Neural crest cell (in vitro differentiated cells): Measurements from ENCODE around the gene DGCR2. TPM values are rescaled to one million over a fixed set of nuclear protein-coding genes. Genes with fewer than 3 reads are reported as not detected.
A peak's percentile ranks its signal among the peaks of the same experiment; 100 is the strongest.
"Not testable (repeated sequence)": the region's sequence is repeated elsewhere in the genome, so short reads cannot be mapped to it uniquely, and the experiment has no call there.

Experiments used
- DNase-seq: peaks from one replicate; pipeline ENCODE4 v3.0.0; 2021; ENCODE audit warnings: low read depth, mixed read lengths, low spot score
- H3K27ac Mint-ChIP-seq: one replicate; pipeline ENCODE4 v1.8.0; 2021; ENCODE audit warnings: mild to moderate bottlenecking, mixed read lengths; ENCODE audit not compliant: unreplicated experiment
- H3K27me3 Mint-ChIP-seq: 2 replicates; pipeline ENCODE4 v1.8.0; 2021; ENCODE audit warnings: low read depth, mild to moderate bottlenecking, mixed read lengths
- H3K36me3 Mint-ChIP-seq: 2 replicates; pipeline ENCODE4 v1.8.0; 2021; ENCODE audit warnings: low read depth, mild to moderate bottlenecking, mixed read lengths
- H3K4me1 Mint-ChIP-seq: 2 replicates; pipeline ENCODE4 v1.8.0; 2021; ENCODE audit warnings: mixed read lengths
- H3K4me3 Mint-ChIP-seq: one replicate; pipeline ENCODE4 v1.8.0; 2021; ENCODE audit warnings: mild to moderate bottlenecking, mixed read lengths
- H3K9me3 Mint-ChIP-seq: 2 replicates; pipeline ENCODE4 v1.8.0; 2021; ENCODE audit warnings: mixed read lengths
- total RNA-seq: library from RNA; stranded (reverse); gene quantifications from 2 replicates; pipeline ENCODE4 v1.2.1, GENCODE V29; 2021
- TF ChIP-seq, protein P1 (sequence below): fragments of 200-600 bp; sonication (generic); conservative IDR thresholded peaks from 2 replicates; pipeline ENCODE4 v1.5.0; 2021; ENCODE audit warnings: antibody characterized with exemption, mild to moderate bottlenecking

Gene DGCR2
- total RNA-seq, 1 donor from 2014 or later = 91.6 TPM

DNA sequence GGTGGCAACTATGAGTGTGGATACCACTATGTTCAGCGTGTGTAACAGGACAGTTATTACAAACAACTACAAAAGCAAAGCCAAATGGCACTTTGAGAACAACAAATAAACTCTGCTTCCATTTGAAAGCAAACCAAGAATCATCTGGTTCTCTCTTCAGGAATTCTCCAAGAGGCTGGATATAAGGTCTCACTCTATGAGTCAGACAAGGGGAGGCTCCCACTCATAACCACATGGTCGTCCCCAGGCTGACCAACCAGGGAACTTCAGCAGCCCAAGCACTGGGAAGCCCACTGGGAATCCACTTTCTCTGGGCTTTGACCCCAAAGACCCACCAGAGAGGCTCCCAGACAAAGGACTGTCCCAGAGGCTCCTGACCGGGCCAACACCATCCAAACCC is 35.3 kb downstream of the DGCR2 start:
- H3K27me3 Mint-ChIP-seq = no peaks in the 10 kb centered on the region
- DNase-seq = no peak
- peaks cover 14% of the 10 kb centered on the region for H3K36me3 Mint-ChIP-seq
- H3K27ac Mint-ChIP-seq = peak overlapping the region; percentile 97
- TF ChIP-seq, protein P1, sequence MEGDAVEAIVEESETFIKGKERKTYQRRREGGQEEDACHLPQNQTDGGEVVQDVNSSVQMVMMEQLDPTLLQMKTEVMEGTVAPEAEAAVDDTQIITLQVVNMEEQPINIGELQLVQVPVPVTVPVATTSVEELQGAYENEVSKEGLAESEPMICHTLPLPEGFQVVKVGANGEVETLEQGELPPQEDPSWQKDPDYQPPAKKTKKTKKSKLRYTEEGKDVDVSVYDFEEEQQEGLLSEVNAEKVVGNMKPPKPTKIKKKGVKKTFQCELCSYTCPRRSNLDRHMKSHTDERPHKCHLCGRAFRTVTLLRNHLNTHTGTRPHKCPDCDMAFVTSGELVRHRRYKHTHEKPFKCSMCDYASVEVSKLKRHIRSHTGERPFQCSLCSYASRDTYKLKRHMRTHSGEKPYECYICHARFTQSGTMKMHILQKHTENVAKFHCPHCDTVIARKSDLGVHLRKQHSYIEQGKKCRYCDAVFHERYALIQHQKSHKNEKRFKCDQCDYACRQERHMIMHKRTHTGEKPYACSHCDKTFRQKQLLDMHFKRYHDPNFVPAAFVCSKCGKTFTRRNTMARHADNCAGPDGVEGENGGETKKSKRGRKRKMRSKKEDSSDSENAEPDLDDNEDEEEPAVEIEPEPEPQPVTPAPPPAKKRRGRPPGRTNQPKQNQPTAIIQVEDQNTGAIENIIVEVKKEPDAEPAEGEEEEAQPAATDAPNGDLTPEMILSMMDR = no peak
- no peaks in the 10 kb centered on the region for H3K9me3 Mint-ChIP-seq
- no peak overlapping the region for H3K4me3 Mint-ChIP-seq
- peaks cover 31% of the 10 kb centered on the region for H3K4me1 Mint-ChIP-seq

DNA sequence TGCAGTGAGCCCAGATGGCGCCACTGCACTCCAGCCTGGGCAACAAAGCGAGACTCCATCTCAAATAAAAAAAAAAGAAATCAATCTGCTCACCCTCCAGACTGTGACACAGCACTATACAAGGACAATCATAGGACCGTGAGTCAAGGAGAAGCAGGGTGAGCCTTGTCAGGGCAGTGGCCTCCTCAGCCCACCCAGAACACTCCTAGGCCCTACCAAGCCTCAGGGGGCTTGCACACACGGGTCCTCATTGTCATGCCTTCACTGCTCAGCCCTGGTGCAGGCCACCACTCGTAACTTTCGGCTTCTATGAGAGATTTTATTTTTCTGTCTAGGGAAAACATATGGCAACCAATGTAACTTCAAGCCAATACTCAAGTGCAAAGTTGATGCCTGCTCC is 35.8 kb downstream of the DGCR2 start:
- Mint-ChIP-seq H3K4me3 (peak overlapping the region; percentile 29), H3K27ac (peak overlapping the region; percentile 97), H3K27me3 (no peaks in the 10 kb centered on the region), H3K36me3 (peaks cover 14% of the 10 kb centered on the region), H3K9me3 (no peaks in the 10 kb centered on the region), H3K4me1 (peaks cover 31% of the 10 kb centered on the region)
- no peak for DNase-seq
- TF ChIP-seq, protein P1 = no peak

DNA sequence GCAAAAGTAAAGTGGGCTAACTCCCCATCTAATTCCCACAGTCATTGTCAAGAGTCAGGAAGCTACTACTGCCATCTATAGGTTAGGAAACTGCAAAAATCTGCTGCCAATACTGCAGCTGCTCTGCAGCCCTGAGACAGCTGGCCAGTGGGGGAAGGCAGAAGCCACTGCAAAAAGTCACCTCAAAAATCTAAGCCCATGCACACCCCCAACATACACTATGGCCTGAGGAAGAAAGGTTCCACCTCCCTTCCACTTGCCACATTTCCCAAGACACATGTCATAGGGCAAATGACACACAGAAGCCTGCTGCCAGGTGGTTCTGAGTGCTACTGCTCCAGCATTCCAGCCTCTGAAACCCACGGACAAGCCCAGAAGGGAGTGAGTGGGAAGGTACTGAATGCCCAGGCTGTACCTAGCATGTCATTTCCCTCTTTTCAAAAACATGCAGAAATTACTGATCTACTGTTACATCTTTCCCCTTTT is 36.9 kb downstream of the DGCR2 start:
- peak overlapping the region; percentile 68 for H3K4me3 Mint-ChIP-seq
- peak overlapping the region; percentile 98 for H3K27ac Mint-ChIP-seq
- peaks cover 14% of the 10 kb centered on the region for H3K36me3 Mint-ChIP-seq
- DNase-seq = peak; percentile 6
- H3K4me1 Mint-ChIP-seq = peaks cover 31% of the 10 kb centered on the region
- TF ChIP-seq, protein P1 = peak; percentile 43
- H3K9me3 Mint-ChIP-seq = no peaks in the 10 kb centered on the region
- no peaks in the 10 kb centered on the region for H3K27me3 Mint-ChIP-seq

DNA sequence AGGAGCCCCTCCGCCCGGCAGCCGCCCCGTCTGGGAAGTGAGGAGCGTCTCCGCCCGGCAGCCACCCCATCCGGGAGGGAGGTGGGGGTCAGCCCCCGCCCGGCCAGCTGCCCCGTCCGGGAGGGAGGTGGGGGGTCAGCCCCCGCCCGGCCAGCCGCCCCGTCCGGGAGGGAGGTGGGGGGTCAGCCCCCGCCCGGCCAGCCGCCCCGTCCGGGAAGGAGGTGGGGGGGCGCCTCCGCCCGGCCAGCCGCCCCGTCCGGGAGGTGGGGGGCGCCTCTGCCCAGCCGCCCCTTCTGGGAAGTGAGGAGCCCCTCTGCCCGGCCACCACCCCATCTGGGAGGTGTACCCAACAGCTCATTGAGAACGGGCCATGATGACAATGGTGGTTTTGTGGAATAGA is 37.6 kb downstream of the DGCR2 start:
- H3K27ac Mint-ChIP-seq, H3K9me3 Mint-ChIP-seq, H3K4me3 Mint-ChIP-seq, DNase-seq, H3K27me3 Mint-ChIP-seq: not testable (repeated sequence)
- Mint-ChIP-seq H3K4me1 (peaks cover 31% of the 10 kb centered on the region), H3K36me3 (peaks cover 14% of the 10 kb centered on the region)

DNA sequence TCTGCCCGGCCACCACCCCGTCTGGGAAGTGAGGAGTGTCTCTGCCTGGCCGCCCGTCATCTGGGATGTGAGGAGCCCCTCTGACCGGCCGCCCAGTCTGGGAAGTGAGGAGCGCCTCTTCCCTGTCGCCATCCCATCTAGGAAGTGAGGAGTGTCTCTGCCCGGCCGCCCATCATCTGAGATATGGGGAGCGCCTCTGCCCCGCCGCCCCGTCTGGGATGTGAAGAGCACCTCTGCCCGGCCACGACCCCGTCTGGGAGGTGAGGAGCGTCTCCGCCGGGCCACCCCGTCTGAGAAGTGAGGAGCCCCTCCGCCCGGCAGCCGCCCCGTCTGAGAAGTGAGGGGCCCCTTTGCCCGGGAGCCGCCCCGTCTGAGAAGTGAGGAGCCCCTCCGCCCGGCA is 38.1 kb downstream of the DGCR2 start:
- not testable (repeated sequence) for H3K4me3 Mint-ChIP-seq, DNase-seq, H3K9me3 Mint-ChIP-seq, H3K27ac Mint-ChIP-seq, H3K27me3 Mint-ChIP-seq
- H3K4me1 Mint-ChIP-seq = peaks cover 31% of the 10 kb centered on the region
- H3K36me3 Mint-ChIP-seq = peaks cover 14% of the 10 kb centered on the region

DNA sequence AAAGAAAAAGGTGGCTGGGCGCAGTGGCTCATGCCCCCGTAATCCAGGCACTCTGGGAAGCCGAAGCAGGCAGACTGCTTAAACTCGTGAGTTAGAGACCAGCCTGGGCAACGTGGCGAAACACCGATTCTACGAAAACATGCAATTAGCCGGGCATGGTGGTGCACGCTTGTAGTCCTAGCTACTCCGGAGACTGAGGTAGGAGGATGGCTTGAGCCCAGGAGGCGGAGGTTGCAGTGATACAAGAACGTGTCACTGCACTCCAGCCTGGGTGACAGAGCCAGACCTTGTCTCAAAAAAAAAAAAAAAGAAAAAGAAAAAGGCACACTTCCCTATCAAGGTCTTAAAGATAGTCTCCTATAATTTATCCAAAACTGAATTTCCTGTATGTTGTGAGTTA is 39.4 kb downstream of the DGCR2 start:
- Mint-ChIP-seq H3K27me3 (no peaks in the 10 kb centered on the region), H3K36me3 (peaks cover 6% of the 10 kb centered on the region), H3K4me1 (peaks cover 21% of the 10 kb centered on the region), H3K4me3 (no peak overlapping the region), H3K9me3 (no peaks in the 10 kb centered on the region), H3K27ac (no peak overlapping the region)
- TF ChIP-seq, protein P1 = no peak
- no peak for DNase-seq

DNA sequence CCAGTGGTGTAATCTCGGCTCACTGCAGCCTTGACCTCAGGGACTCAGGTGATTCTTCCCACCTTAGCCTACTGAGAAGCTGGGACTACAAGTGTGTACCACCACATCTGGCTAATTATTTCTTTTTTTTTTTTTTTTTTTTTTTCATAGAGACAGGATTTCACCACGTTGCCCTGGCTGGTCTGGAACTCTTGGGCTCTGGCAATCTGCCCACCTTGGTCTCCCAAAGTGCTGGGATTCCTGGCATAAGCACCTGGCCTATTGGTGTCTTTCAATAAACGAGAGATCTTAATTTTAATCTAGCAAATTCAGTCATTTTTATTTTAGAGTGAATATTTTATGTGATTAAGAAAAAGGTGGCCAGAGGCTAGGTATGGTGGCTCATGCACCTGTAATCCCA is 40.1 kb downstream of the DGCR2 start:
- Mint-ChIP-seq H3K4me3 (no peak overlapping the region), H3K9me3 (no peaks in the 10 kb centered on the region), H3K36me3 (peaks cover 6% of the 10 kb centered on the region), H3K4me1 (peaks cover 19% of the 10 kb centered on the region), H3K27me3 (no peaks in the 10 kb centered on the region), H3K27ac (no peak overlapping the region)
- no peak for DNase-seq
- TF ChIP-seq, protein P1 = no peak
